Measurements from ENCODE around the gene LMOD1.

Gene LMOD1

DNA sequence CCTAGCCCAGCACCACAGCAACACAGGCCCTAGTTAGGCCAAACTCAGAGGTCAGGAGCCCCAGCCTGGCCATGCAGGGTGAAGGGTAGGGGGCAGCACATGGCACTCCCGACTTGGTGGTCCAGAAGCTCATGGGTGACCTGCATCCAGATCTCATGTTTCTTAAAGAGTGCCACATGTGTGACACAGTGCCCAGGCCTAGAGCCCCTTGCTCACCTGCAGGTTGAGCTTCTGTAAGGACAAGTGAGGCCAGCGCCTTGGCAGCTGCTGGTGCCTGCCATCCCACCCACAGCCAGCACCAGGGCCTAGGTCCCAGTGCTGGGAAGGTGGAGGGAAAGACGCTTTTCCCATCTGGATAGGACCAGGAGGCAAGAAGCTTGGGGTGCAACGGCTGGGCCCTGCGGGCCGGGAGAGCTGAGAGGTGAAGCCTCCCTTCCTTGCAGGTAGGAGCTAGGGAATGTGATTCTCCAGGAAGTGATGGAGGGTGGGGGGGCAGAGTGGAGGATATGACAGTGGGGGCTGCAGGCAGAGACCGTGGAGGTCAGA is 51.2 kb downstream of the LMOD1 start:
- no peak for DNase-seq (ENCODE audit: low read depth in 2 of 3, low spot score in 1 of 3)

DNA sequence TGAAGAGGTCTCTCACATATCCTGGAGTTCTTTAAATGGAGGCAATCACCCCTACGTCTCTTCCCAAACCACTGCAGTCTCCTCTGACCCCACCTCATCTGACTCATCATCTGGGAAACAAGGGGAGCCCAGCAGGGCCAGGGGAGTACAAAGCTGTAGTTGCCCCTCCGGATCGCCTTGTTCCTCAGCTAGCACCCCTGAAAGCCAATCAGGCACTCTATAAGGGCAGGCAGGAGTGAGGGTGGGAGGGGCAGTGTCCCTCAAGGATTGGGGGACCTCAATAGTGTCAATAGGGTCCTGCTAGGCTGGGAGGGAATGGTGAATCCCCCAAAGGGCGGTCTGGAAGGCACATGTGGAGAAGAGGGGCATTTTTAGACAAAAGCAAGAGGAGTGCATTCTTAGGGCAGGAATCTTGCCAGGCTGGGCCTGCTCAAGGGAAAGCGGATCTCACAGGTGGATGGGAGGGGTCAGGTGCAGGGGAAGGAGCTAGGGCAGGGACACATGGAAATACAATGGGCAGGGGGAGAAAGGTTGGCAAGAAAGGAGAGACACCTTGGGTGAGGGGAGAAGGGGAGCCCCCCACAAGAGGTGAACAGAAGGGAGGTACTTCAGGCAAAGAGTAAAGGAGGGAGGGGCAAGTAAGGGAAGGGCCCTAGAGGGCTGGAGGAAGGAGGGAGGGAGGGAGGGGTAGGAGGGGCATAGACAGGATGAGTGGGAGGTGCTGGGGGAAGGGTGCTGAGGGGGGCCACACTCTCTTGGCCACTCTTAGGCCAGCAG is 51.8 kb downstream of the LMOD1 start:
- DNase-seq (ENCODE audit: low read depth in 2 of 3, low spot score in 1 of 3), result no peak

DNA sequence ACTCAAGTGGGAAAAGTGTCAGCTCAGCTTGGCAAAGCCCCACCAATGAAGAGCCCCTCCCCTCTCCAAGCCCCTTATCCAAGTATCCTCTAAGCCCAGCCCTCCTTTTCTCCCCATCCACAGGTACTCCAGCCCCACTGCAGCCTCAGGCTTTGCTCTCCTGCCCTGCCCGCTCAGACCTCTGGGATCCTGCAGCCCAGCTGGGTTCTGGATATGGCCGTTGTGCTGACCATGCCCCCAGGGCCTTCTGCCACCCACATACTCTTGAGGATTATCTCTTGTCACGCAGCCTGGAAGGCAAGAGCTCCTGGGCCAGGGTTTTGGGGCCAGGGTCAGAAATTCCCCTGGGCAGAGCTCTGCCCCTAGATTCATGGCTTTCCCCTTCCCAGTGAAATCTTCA is 52.9 kb downstream of the LMOD1 start:
- DNase-seq (ENCODE audit: low read depth in 2 of 3, low spot score in 1 of 3), result no peak

DNA sequence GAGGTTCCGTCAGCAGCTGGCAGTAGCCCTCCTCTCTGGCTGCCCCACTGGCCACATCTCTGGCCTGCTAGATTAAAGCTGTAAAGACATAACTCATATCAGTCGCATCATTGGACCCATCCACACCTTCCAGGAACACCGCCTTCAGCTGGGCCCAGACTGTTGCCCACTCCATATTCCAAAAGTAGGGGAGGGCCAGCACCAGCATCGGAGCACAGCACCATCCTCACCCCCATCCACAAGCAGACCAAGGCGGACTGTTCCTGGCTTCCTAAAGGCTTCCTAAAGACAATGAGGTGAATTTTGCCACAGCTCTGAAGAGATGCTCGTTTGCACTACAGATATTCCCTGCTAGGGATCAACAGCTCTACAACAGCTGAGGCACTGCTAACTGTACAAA is 54.1 kb downstream of the LMOD1 start:
- DNase-seq (ENCODE audit: low read depth in 2 of 3, low spot score in 1 of 3), result no peak

DNA sequence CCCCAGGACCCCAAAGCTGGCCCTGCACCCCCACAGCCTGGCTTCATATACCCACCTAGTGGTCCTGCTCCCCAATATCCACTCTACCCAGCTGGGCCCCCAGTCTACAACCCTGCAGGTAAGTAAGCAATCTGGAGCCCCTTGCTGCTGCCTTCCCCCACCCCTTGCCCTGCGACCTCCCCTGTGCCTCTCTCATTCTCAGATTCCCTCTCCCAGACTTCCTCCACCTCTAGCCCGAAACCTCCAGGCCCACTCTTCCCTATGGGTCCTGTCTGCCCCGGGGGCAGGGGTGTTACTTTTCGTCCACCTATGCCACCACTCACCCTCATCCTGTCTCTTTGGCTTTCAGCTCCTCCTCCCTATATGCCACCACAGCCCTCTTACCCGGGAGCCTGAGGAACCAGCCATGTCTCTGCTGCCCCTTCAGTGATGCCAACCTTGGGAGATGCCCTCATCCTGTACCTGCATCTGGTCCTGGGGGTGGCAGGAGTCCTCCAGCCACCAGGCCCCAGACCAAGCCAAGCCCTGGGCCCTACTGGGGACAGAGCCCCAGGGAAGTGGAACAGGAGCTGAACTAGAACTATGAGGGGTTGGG is 54.8 kb downstream of the LMOD1 start:
- no peak for DNase-seq (ENCODE audit: low read depth in 2 of 3, low spot score in 1 of 3)

DNA sequence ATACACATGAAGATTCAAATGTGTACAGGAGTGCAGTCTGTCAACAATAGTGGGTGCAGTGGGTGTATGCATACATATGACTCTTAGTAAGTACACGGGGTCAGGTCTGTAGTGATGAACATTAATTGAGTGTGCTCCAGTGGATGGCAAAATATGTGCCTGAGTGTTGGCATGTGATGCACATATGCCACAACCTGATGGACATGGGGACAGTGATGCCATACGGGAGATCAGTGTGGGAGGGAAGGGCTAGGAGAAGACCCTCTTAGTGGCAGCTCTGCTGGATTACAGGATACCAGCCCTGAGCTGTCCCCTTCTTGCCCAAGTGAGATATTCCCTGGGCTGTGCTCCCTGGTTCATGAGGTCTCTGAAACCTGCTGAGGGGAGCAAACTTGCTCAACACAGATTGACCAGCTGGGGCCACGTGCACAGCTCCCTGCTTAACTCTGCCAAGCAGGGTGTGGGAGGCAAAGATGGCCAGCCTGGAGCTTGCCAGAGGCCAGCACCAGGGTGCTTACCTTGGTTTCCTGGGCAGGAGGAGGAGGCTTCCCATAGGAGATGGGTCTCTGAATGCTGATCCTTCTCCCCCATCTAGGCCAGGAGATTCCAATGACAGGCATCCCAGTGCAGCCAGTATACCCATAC is 55.4 kb downstream of the LMOD1 start:
- DNase-seq (ENCODE audit: low read depth in 2 of 3, low spot score in 1 of 3), result no peak

DNA sequence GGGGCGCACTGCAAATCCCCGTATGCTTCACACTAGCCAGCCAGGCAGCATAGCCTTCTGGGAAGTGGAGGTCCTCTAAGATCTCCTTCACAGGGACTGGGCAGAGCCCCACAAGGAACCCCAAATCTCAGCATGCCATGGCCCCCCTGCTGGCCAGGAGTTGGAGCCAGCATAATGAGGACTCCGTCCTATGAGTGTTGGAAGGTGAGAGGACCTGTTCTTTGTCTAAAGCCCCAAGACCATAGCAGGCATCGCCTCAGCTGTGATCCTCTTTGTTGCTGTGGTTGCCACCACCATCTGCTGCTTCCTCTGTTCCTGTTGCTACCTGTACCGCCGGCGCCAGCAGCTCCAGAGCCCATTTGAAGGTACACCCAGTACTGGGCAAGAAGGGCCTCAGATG is 56.1 kb downstream of the LMOD1 start:
- DNase-seq (ENCODE audit: low read depth in 2 of 3, low spot score in 1 of 3), result no peak

DNA sequence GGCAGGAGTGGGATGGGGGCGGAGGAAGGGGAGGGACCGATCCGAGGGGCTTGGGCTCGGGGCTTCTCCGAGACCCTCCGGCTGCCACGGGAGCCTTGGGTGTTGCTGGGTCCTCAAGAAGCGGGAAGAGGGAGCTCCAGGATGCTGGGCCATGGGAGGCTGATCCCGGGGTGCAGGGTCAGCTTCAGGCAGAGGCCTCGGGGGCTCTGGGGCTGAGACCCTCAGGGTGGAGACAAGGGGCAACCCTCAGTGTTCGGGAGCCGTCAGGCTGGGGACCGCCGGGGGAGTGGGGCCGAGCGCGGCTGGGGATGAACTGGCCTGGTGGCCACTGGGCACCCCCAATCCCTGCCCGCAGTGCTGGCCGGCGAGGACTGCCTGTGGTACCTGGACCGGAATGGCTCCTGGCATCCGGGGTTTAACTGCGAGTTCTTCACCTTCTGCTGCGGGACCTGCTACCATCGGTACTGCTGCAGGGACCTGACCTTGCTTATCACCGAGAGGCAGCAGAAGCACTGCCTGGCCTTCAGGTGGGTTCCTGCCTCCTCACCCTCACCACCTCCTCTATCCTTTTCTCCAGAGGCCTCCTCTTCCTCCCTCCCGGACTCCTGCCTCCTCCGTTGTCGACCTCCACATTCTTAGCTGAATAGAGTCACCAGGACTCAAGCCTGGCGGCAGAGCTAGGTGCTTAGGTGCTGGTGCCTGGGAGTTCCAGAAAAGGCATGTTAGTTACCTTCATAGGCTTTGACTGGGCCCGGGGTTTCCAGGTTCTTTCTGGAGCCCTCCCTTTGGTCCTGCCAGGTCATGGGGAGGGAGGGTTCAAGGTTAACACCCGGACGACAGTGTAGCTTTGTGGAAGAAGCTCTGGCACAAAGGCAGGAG is 57.0 kb downstream of the LMOD1 start:
- DNase-seq (ENCODE audit: low read depth in 2 of 3, low spot score in 1 of 3), result no peak

DNA sequence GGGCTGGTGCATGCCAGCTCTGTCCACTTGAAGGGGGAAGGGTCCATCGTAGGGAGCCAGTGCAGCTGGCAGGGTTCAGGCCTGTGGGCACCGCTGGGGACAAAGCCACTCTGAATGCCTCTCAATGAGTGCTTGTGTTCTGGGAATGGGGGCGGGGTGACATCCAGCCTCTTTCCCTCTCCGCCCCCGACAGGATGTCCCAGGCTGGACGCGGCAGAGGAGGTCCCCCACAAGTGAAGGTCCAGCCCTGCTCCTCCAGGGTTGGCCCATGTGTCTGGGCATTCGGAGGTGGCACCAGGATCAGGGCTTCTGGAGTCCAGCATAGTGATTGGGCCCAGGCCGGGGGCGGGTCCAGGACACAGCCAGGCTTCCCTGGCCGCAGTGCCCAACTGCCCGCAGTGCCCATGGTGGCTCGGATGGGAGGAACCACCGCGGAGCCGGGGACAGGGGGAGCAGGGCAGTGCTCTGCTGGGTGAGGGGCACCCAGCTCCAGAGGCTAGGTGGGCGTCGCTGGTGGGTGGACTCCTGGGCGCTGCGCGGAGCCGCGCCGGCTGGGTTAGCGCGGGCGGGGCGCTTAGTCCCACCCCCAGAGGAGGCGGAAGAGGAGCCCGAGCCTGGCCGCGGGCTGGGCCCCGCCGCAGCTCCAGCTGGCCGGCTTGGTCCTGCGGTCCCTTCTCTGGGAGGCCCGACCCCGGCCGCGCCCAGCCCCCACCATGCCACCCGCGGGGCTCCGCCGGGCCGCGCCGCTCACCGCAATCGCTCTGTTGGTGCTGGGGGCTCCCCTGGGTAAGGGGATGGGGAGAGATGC is 57.9 kb downstream of the LMOD1 start, which contains the start of gene SHISA4:
TSS of gene SHISA4 (plus strand) at position 617 of the 808 bp plus-strand sequence. CDS start at position 714, 97 bp downstream.
- DNase-seq (ENCODE audit: low read depth in 2 of 3, low spot score in 1 of 3), result no peak

DNA sequence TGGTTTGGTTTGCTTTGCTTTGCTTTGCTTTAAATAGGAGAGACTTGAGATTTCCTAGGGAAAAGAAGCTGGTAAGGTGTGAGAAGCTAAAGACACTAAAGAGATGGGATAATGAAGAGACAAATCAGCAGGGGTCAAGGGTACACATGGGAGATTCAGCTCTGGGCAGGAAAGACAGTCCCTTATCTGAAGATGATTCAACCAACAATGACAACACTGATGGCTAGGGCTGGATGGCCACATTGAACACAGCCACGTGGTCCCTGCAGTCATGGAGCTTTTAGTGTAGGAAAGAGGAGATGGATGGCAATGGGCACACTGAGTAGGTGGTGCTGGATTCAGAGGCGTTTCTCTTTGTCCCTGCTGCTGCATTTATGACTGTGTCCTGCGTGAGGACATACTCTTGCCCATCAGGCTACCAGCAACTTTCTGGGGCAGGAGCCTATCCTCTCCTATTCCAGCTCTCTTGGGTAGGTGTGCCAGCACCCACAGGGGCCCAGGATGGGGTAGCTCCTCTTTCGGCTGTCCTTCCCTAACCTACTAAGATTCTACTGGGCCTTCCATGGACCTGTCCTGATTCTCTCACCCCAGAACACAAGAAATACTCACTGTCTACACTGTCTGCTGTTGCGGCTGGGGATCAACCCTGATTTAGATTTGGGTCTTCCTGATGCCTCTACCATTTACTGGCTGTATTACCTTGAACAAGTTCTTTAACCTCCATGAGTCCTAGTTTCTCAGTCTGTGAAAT is 59.1 kb downstream of the LMOD1 start:
- DNase-seq (ENCODE audit: low read depth in 2 of 3, low spot score in 1 of 3), result no peak

DNA sequence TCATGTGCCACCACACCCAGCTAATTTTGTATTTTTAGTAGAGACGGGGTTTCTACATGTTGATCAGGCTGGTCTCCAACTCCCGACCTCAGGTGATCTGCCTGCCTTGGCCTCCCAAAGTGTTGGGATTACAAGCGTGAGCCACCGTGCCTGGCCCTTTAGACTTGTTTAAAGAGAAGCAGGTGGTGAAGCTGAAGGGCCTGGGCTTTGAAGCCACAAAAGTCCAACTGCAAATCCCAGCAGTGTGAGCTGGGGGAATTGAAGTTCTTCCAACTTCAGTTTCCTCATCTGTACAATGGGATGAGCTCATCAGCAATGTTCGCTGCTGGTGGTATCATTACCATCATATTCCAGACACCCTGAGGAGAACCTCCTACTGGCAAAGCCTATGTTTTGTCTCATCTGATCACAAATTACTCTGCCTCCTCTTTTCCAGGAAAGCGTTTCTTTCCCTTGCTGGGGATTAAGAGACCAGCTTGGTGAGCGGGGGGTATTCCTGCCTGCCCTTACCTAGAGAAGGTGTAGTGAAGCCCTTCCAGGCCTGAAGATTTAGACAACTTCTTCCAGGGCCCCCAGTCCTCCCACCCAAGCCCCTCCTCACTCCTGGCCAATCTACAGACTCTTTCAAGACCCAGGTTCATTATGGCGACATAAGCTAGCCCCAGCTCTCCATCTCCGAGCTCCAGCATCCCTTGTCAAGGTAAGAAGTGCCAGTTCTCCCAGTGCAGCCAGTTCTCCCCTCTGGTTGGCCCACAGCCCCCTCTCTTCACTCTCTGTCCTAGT is 60.1 kb downstream of the LMOD1 start:
- DNase-seq (ENCODE audit: low read depth in 2 of 3, low spot score in 1 of 3), result no peak

DNA sequence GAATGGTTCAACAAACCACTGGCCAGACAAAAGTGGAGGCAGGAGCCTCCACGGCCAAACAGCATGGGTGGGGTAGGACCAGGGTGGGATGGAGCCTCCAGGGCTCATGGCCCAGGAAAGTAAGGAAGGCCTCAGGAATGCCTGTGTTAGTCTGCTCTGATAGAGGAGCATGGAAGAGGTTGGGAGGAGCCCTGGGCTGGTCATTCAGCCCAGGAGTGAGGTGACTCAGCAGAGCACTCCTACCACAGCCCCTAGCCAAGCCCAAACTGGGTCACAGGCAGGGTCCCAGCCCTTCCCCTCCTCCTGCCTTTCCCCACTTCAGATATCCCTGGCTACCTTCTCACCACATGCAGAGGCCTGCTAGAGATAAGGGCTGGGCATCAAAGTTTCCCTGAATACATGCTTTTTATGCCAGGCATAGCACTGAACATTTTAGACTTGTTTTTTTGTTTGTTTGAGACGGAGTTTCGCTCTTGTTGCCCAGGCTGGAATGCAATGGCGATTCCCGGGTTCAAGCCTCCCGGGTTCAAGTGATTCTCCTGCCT is 60.7 kb downstream of the LMOD1 start:
- DNase-seq (ENCODE audit: low read depth in 2 of 3, low spot score in 1 of 3), result no peak

DNA sequence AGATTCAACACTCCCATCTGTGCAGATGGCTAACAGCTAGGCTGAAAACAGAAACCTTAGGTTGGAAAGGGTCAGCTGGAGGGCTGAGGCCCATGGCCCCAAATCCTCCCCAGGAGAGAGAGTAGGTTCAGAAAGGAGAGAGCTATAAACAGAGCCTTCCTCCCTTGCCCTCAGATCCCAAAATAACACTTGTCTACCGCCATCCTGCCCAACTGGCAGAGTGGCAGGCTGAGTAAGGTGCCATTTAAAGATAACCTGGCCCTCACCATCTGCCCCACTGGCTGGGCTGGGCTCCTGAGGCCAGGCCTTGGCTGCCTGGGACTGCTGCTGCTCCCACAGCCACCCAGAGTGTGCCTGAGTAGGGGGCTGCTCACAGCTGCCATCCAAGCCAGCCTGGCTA is 61.9 kb downstream of the LMOD1 start:
- DNase-seq (ENCODE audit: low read depth in 2 of 3, low spot score in 1 of 3), result no peak

DNA sequence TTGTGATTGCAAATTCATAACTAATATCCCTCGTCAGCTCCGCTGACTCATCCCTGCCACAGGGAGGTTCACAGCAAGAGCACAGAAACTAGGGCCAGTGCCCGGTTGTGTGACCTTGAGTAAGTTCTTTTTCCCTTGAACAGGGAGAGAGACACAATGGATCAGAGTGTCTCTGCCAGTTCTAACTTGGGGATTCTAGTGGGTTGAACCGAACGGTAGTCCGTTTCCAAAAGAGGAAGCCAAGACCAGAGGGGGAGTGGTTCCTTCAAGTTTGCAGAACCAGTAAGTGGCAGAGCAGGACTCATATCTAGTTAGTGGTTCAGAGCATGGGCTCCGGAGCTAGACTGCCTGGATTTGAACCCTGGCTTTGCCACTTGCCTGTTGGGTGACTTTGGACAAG is 62.6 kb downstream of the LMOD1 start:
- DNase-seq (ENCODE audit: low read depth in 2 of 3, low spot score in 1 of 3), result no peak

DNA sequence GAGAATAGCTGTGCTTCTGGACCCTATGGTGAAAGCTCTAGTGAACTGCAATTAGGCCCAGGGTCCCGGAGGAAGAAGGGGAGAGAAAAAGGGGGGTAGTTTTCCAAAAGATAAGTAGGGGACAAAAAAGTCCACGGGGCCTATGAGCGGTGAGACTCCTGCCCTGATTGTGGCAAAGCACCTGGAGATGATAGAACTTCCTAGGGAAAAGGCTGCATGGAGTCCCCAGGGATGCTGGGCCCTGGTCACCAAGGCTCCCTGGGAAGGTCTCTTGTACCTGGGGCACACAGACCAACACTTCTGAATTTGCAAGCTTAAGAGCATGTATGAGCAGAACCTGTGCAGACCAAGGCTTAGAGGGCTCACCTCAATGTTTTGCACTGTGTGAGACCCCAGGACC is 63.1 kb downstream of the LMOD1 start:
- no peak for DNase-seq (ENCODE audit: low read depth in 2 of 3, low spot score in 1 of 3)

DNA sequence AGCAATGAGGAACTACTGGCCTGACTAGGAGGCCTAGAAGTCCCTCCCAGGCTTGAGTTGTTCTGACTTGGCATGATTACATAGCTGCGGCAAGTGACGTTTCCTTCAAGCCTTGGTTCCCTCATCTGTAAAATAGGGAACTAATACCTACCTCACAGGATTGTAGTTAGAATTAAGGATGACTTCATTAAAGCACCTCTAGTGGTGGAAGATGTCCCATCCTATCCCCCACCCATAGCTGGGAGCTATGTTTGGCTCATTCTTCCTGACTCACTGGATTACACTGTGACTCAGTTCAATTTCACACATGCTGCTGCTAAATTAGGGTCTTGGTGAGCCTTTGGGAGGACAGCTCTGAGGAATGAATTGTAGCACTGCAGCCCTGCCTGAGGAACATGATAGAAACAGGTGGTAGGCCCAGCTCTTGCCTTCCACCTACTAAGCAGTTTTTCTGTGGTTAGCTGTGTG is 63.6 kb downstream of the LMOD1 start:
- DNase-seq (ENCODE audit: low read depth in 2 of 3, low spot score in 1 of 3), result no peak

DNA sequence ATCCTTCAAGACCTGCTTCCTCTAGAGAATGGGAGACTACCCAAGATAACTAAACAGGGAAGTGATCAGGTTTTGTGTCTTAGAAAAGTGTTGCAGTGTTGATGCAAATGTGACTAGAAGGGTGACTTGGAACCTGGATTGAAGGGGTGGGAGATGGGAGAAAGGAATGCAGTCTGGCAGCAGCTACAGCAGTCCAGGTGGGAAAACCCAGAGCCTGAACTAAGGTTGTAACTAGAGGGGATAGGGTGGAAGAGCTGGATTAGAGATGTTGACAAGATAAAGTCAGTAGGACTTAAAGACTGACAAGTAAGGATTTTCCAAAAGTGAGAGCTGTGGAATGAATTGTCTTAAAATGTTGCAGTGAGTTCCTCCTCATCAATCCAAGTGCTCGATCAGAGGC is 64.7 kb downstream of the LMOD1 start:
- DNase-seq (ENCODE audit: low read depth in 2 of 3, low spot score in 1 of 3), result no peak

DNA sequence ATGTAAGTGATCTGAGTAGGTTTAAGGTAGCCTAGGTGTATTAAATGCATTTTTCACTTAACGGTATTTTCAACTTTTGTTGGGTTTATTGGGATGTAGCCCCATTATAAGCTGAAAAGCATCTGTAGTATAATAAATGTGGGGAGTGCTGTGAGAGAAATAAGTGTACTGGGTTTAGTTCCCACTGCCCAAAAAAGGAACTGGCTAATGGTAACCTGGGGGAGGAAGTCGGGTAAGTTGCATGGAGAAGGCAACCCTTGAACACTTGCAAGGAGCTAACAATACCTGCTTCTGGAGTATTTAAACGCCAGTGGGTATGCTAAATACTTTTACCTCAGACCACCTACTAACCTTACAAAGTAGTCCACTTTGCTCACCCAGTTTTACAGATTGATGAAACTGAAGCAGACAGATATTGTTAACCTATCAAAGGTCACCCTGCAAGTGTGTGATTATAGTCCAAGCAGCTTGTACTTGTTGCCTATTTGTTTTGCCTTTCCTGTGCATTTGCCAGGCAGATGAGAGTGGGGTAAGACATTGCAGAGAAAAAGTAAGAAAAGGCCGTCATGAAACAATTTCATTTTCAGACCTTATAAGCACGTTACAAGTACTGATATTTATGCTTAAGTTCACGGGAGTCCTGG is 65.3 kb downstream of the LMOD1 start:
- no peak for DNase-seq (ENCODE audit: low read depth in 2 of 3, low spot score in 1 of 3)
